GM12878 (cell line): ENCODE results near the gene SH3BGRL3. TPM values are rescaled to one million over a fixed set of nuclear protein-coding genes. Genes with fewer than 3 reads are reported as not detected.

ENCODE experiments used
- ATAC-seq: fragments of 200-7000 bp; cut with Tn5 transposase; 3 replicates; pipeline ENCODE4 v1.9.1; 2020; ENCODE audit warnings: mild to moderate bottlenecking, moderate library complexity
- BruUV-seq: library from RNA; stranded (reverse); fragments of 400-500 nt; replicated peaks from 2 replicates; lab custom pipeline; 2021; lab: Mats Ljungman, UMichigan
- CTCF ChIA-PET: fragments of 300-600 bp; sonication (Branson Sonifier 250); formaldehyde crosslinking; extraction: SDS; loops from one replicate; lab custom pipeline; 2021; ENCODE audit warnings: inconsistent platforms; lab: Yijun Ruan, JAX
- POLR2A ChIA-PET: fragments of 350-600 bp; formaldehyde crosslinking; extraction: SDS; loops from one replicate; lab custom pipeline; 2021; ENCODE audit warnings: inconsistent platforms; lab: Charles Lee
- RAD21 ChIA-PET: fragments of 300-600 bp; sonication (Branson Sonifier 250); formaldehyde crosslinking; loops from one replicate; lab custom pipeline; 2023; ENCODE audit warnings: antibody characterized with exemption; ENCODE audit not compliant: unreplicated experiment; lab: Charles Lee
- SMC1A ChIA-PET: fragments of 300-600 bp; sonication (Branson Sonifier 250); formaldehyde crosslinking; loops from one replicate; lab custom pipeline; 2023; ENCODE audit not compliant: unreplicated experiment, uncharacterized antibody; lab: Charles Lee
- DNase-seq: peaks from one replicate; pipeline ENCODE4 v3.0.0-alpha.2; 2011; ENCODE audit warnings: low read depth, low spot score
- FAIRE-seq: peaks from 3 replicates; lab custom pipeline; 2011; peaks lifted over from hg19 to GRCh38; lab: Jason Lieb, UNC
- H2AFZ ChIP-seq: 2 replicates; pipeline ENCODE4 v1.6.0; 2011; ENCODE audit warnings: low read depth, low read length, control low read depth; ENCODE audit not compliant: control insufficient read depth
- H3K27ac ChIP-seq: 2 replicates; pipeline ENCODE4 v1.5.1; 2011; ENCODE audit warnings: control low read depth; ENCODE audit not compliant: control insufficient read depth, insufficient read depth
- H3K27me3 ChIP-seq, 2 experiments: replicated peaks in 1 of 2; 2 replicates each; pipeline versions ENCODE4 v1.6.0 to v1.6.1; 2011; ENCODE audit warnings: low read length in 1 of 2; ENCODE audit not compliant: control insufficient read depth in 2 of 2, insufficient read depth in 2 of 2
- H3K36me3 ChIP-seq, 2 experiments: 2 replicates each; pipeline ENCODE4 v1.5.1; 2011; ENCODE audit warnings: low read length in 1 of 2; ENCODE audit not compliant: control insufficient read depth in 2 of 2, insufficient read depth in 2 of 2
- H3K4me1 ChIP-seq: 2 replicates; pipeline ENCODE4 v1.6.1; 2011; ENCODE audit warnings: mild to moderate bottlenecking, low read length, moderate library complexity, mixed read lengths; ENCODE audit not compliant: control insufficient read depth, insufficient read depth
- H3K4me2 ChIP-seq: 2 replicates; pipeline ENCODE4 v1.6.0; 2011; ENCODE audit warnings: control low read depth; ENCODE audit not compliant: control insufficient read depth, insufficient read depth
- H3K4me3 ChIP-seq: fragments of 200-600 bp; sonication (generic); 2 replicates; pipeline ENCODE4 v1.5.1; 2016
- H3K79me2 ChIP-seq: 2 replicates; pipeline ENCODE4 v1.6.0; 2011; ENCODE audit warnings: low read length; ENCODE audit not compliant: control insufficient read depth, insufficient read depth
- H3K9ac ChIP-seq: 2 replicates; pipeline ENCODE4 v1.8.0; 2011; ENCODE audit warnings: low read length, control low read depth, mixed read lengths; ENCODE audit not compliant: control insufficient read depth, insufficient read depth
- H3K9me3 ChIP-seq: replicated peaks from 3 replicates; pipeline ENCODE4 v1.5.1; 2011; ENCODE audit warnings: mild to moderate bottlenecking, low read length; ENCODE audit not compliant: control insufficient read depth, insufficient read depth
- H4K20me1 ChIP-seq: 2 replicates; pipeline ENCODE4 v1.6.0; 2011; ENCODE audit not compliant: control insufficient read depth, insufficient read depth
- ATF7 ChIP-seq: fragments of 450-650 bp; IDR thresholded peaks from 2 replicates; pipeline ENCODE4 v1.6.1; 2016; ENCODE audit warnings: low read depth, mild to moderate bottlenecking
- BACH1 ChIP-seq: fragments of 450-650 bp; IDR thresholded peaks from 2 replicates; pipeline ENCODE4 v1.6.1; 2017; ENCODE audit warnings: mild to moderate bottlenecking, borderline replicate concordance
- BHLHE40 ChIP-seq, 2 experiments: fragments of 450-650 bp in 1 of 2; IDR thresholded peaks; 2 replicates each; pipeline ENCODE4 v1.6.1; 2011 to 2017; ENCODE audit warnings: low read depth in 2 of 2, borderline replicate concordance in 1 of 2, improper control_type of control experiment in 1 of 2, low read length in 1 of 2, mild to moderate bottlenecking in 1 of 2
- CBX5 ChIP-seq: sonication (generic); IDR thresholded peaks from 2 replicates; pipeline ENCODE4 v1.6.1; 2016; ENCODE audit warnings: low read depth, moderate library complexity, mild to moderate bottlenecking, inconsistent platforms
- CHD2 ChIP-seq: IDR thresholded peaks from 2 replicates; pipeline ENCODE4 v1.6.1; 2011; ENCODE audit warnings: low read depth, low read length, improper control_type of control experiment, borderline replicate concordance
- LARP7 ChIP-seq: fragments of 450-650 bp; IDR thresholded peaks from 2 replicates; pipeline ENCODE4 v1.6.1; 2017; ENCODE audit warnings: mild to moderate bottlenecking
- MYC ChIP-seq: IDR thresholded peaks from 2 replicates; pipeline ENCODE4 v1.6.1; 2011; ENCODE audit warnings: mild to moderate bottlenecking, low read length, moderate library complexity, inconsistent platforms; ENCODE audit not compliant: insufficient read depth, insufficient replicate concordance, insufficient read length, severe bottlenecking
- NFIC ChIP-seq: IDR thresholded peaks from 2 replicates; pipeline ENCODE4 v1.6.1; 2012; ENCODE audit warnings: low read depth, mild to moderate bottlenecking, inconsistent platforms, low read length, moderate library complexity
- SIN3A ChIP-seq: IDR thresholded peaks from 2 replicates; pipeline ENCODE4 v1.6.1; 2012; ENCODE audit warnings: low read depth, low read length, improper control_type of control experiment
- SMC3 ChIP-seq: IDR thresholded peaks from 2 replicates; pipeline ENCODE4 v1.6.1; 2011; ENCODE audit warnings: low read length, improper control_type of control experiment, borderline replicate concordance
- SRF ChIP-seq, 2 experiments: IDR thresholded peaks; 2 replicates each; pipeline ENCODE4 v1.6.1; 2011; ENCODE audit warnings: low read depth in 2 of 2, low read length in 2 of 2, mild to moderate bottlenecking in 1 of 2, moderate library complexity in 1 of 2
- ZBTB4 ChIP-seq: fragments of 450-650 bp; formaldehyde crosslinking; IDR thresholded peaks from 2 replicates; pipeline ENCODE4 v1.4.0; 2022; ENCODE audit warnings: mild to moderate bottlenecking, moderate library complexity
- ZNF217 ChIP-seq: fragments of 450-650 bp; IDR thresholded peaks from 2 replicates; pipeline ENCODE4 v1.6.1; 2017; ENCODE audit warnings: antibody characterized with exemption, mild to moderate bottlenecking
- ZNF384 ChIP-seq: IDR thresholded peaks from 2 replicates; pipeline ENCODE4 v1.6.1; 2012; ENCODE audit warnings: low read depth, mild to moderate bottlenecking, low read length, improper control_type of control experiment, borderline replicate concordance
- ZZZ3 ChIP-seq: IDR thresholded peaks from 2 replicates; pipeline ENCODE4 v1.6.1; 2011; ENCODE audit warnings: low read depth; ENCODE audit not compliant: control insufficient read depth, insufficient read length
- WGBS: methylation state at CpG from one replicate; pipeline ENCODE4 v1.1.6; 2016; ENCODE audit warnings: low lambda C conversion rate; ENCODE audit not compliant: insufficient replicate concordance, insufficient coverage; ENCODE audit errors: missing lambda C conversion rate; 5-methylcytosine and 5-hydroxymethylcytosine counted together
- in situ Hi-C: fragments of 300-500 bp; cut with MboI; formaldehyde crosslinking; loops from 9 replicates; pipeline ENCODE4 v1.14.3; 2018; ENCODE audit warnings: mixed read lengths
- intact Hi-C: fragments of 100-400 bp; cut with micrococcal nuclease; formaldehyde crosslinking; loops from one replicate; pipeline ENCODE4 v1.14.2; 2022; ENCODE audit not compliant: unreplicated experiment
- polyA plus RNA-seq, 11 experiments: library from polyadenylated mRNA; depleted of rRNA in 4 of 11; unstranded in 6 of 11; stranded (reverse) in 5 of 11; fragments of >200 nt; fragmentation: Nextera tagmentation in 4 of 11; fragmentation: Illumina TruSeq in 1 of 11; extraction: Ambion mirVana in 4 of 11; extraction: Trizol in 1 of 11; gene quantifications; 1 replicate in 1 of 11; 2 replicates in 10 of 11; pipeline versions ENCODE4 v1.2.1 to v1.2.3, GENCODE V29; 2011 to 2016; ENCODE audit warnings: inconsistent platforms in 2 of 11, missing spikeins in 2 of 11, low read depth in 1 of 11
- total RNA-seq, 4 experiments: library from RNA; depleted of rRNA in 3 of 4; stranded (reverse); fragments of >200 nt in 3 of 4; fragmentation: Illumina TruSeq in 1 of 4; extraction: Trizol in 1 of 4; gene quantifications; 2 replicates each; pipeline versions ENCODE4 v1.2.1 to v1.2.3, GENCODE V29; 2013 to 2021
- TF ChIP-seq, protein P1 (sequence below): IDR thresholded peaks from 2 replicates; pipeline ENCODE4 v1.6.1; 2011; ENCODE audit warnings: low read depth, mild to moderate bottlenecking, low read length, moderate library complexity, borderline replicate concordance; ENCODE audit errors: extremely low read depth

The SH3BGRL3 gene
- total and polyA plus RNA-seq, 10 of the 15 experiments (the other 5 are each of a cell fraction or from before 2014, with no cell fraction given), result 39.7 to 390 (median 118) TPM

DNA sequence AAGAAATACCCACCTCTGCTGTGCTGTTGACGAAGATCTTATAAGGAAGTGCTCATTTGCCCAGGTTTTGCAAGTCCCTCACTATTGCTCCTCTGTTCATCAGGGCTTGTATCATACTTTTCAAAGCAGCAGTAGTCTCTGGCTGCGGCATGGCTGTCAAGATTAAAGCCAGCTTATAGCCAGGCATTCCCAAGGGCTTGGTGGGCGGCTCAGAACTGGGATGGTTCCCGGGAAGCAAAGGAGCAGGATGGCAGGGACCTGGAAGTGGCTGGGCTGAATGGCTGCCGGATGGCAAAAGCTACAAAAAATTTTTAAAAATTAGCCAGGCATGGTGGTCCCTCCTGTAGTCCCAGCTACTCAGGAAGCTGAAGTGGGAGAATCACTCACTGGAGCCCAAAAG, 16.7 kb upstream of the SH3BGRL3 start (continued):
- TF ChIP-seq ZBTB4 (CRISPR knock-in tag) (no peak), NFIC (no peak), ZNF217 (no peak), ATF7 (no peak), SRF (IDR thresholded peaks at IDR 0.05; ENCODE audit: low read depth in 2 of 2, low read length in 2 of 2) (no peak)
- TF ChIP-seq, all 136 proteins: peak for 0

DNA sequence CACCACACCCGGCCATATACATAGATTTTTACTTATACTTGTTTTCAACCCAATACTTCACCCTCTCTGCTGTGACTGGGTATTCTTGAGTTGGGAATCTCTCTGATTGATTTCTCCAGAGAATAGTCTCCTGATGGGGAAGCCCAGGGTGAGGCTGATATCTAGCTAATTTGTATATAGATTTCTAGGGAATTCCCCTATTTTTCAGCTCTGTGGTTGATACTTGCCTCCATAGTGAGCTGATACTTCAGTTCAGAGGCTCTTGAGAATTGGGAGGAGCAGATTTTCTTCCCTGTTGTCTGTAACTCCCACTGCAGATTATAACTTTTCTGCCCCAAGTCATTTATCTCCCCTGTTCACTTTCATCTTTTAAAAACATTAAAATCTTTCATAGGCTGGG, 14.5 kb upstream of the SH3BGRL3 start:
- H3K4me3 ChIP-seq, result no peak overlapping the region
- no peaks in the 10 kb centered on the region for H3K79me2 ChIP-seq
- peaks cover 6% of the 10 kb centered on the region; the same call in 2 of the 3 replicates for H3K9me3 ChIP-seq
- no peak overlapping the region for H3K27ac ChIP-seq
- DNase-seq, result no peak
- in situ Hi-C loops, result no loop called here
- no peaks in the 10 kb centered on the region for H3K27me3 ChIP-seq
- no peak for FAIRE-seq
- no peaks in the 10 kb centered on the region for H4K20me1 ChIP-seq
- RAD21 ChIA-PET, result no interaction called here
- no peak overlapping the region for H3K9ac ChIP-seq
- no peak for ATAC-seq
- no TSS peak for BruUV-seq
- CTCF ChIA-PET, result interaction anchor here (2.0 kb wide), 1 partner anchor 152 kb away, joined by 8 read pairs; no protein-coding TSS in a partner anchor
- POLR2A ChIA-PET, result interaction anchor here (0.6 kb wide), 1 partner anchor 8 kb away, joined by 4 read pairs; no protein-coding TSS in a partner anchor
- H3K36me3 ChIP-seq, result peaks cover 7 to 26% of the 10 kb centered on the region in 2 experiments
- intact Hi-C loops, result no loop called here
- H2AFZ ChIP-seq, result no peak overlapping the region
- 100% methylated on average over 1 of the region's 1 CpG for WGBS
- H3K4me1 ChIP-seq, result no peaks in the 10 kb centered on the region
- SMC1A ChIA-PET, result interaction anchor here (0.6 to 0.8 kb wide), 2 partner anchors 10 to 42 kb away, joined by 3 read pairs; no protein-coding TSS in a partner anchor
- H3K4me2 ChIP-seq, result no peak overlapping the region
- TF ChIP-seq, protein P1, sequence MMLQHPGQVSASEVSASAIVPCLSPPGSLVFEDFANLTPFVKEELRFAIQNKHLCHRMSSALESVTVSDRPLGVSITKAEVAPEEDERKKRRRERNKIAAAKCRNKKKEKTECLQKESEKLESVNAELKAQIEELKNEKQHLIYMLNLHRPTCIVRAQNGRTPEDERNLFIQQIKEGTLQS, result no peak
- no peak for TF ChIP-seq SMC3
- no peak for TF ChIP-seq LARP7
- TF ChIP-seq BHLHE40 (IDR thresholded peaks at IDR 0.05; ENCODE audit: borderline replicate concordance in 1 of 2, low read depth in 2 of 2, low read length in 1 of 2), result no peak
- TF ChIP-seq ZNF384, result no peak
- TF ChIP-seq CBX5, result no peak
- no peak for TF ChIP-seq MYC
- no peak for TF ChIP-seq SIN3A
- TF ChIP-seq ZZZ3, result no peak
- TF ChIP-seq ZBTB4 (CRISPR knock-in tag), result no peak
- TF ChIP-seq CHD2, result no peak
- no peak for TF ChIP-seq BACH1
